H1 (cell line): ENCODE results near the gene TNS3. TPM values are rescaled to one million over a fixed set of nuclear protein-coding genes. Genes with fewer than 3 reads are reported as not detected.

Source experiments
- CTCF ChIA-PET: fragments of 300-600 bp; sonication (Branson Sonifier 250); formaldehyde crosslinking; loops from one replicate; lab custom pipeline; 2021; ENCODE audit not compliant: partially characterized antibody; lab: Charles Lee
- POLR2A ChIA-PET: fragments of 300-600 bp; sonication (Branson Sonifier 250); formaldehyde crosslinking; loops from one replicate; lab custom pipeline; 2021; ENCODE audit warnings: inconsistent platforms; ENCODE audit not compliant: partially characterized antibody; lab: Charles Lee
- DNase-seq, 2 experiments: peaks; one replicate each; pipeline versions ENCODE4 v3.0.0 to v3.0.0-alpha.2; 2010 to 2022; ENCODE audit warnings: low spot score in 2 of 2, low read depth in 1 of 2, mixed read lengths in 1 of 2
- FAIRE-seq: peaks from 2 replicates; lab custom pipeline; 2011; peaks lifted over from hg19 to GRCh38; lab: Jason Lieb, UNC
- H2AFZ ChIP-seq: 2 replicates; pipeline ENCODE4 v1.8.1; 2012; ENCODE audit warnings: low read length, inconsistent platforms
- H2AK5ac ChIP-seq: 2 replicates; pipeline ENCODE4 v1.6.1; 2013; ENCODE audit warnings: low read depth, low read length
- H2BK120ac ChIP-seq: replicated peaks from 2 replicates; pipeline ENCODE3; 2013; ENCODE audit warnings: low read depth, low read length, inconsistent platforms
- H2BK12ac ChIP-seq: 2 replicates; pipeline ENCODE4 v1.6.1; 2013; ENCODE audit warnings: low read depth, low read length
- H2BK15ac ChIP-seq: 2 replicates; pipeline ENCODE4 v1.6.1; 2013; ENCODE audit warnings: low read length
- H2BK20ac ChIP-seq: 2 replicates; pipeline ENCODE4 v1.6.1; 2013; ENCODE audit warnings: low read length
- H2BK5ac ChIP-seq: 2 replicates; pipeline ENCODE4 v1.6.1; 2013; ENCODE audit warnings: low read depth, low read length
- H3K14ac ChIP-seq: 2 replicates; pipeline ENCODE4 v1.6.1; 2013; ENCODE audit warnings: inconsistent platforms; ENCODE audit not compliant: insufficient read length
- H3K18ac ChIP-seq: 2 replicates; pipeline ENCODE4 v1.6.1; 2013; ENCODE audit warnings: low read length; ENCODE audit errors: extremely low read depth
- H3K23ac ChIP-seq: 2 replicates; pipeline ENCODE4 v1.6.1; 2013; ENCODE audit warnings: inconsistent platforms; ENCODE audit not compliant: insufficient read length
- H3K23me2 ChIP-seq: 2 replicates; pipeline ENCODE4 v1.6.1; 2013; ENCODE audit warnings: low read depth, low read length
- H3K27ac ChIP-seq: 2 replicates; pipeline ENCODE4 v1.6.1; 2011; ENCODE audit warnings: low read depth, low read length, inconsistent platforms
- H3K27me3 ChIP-seq, 4 experiments: replicated peaks in 1 of 4; 1 replicate in 1 of 4; 2 replicates in 3 of 4; pipeline versions ENCODE4 v1.6.1 to v1.8.1; 2011 to 2013; ENCODE audit warnings: low read length in 3 of 4, mild to moderate bottlenecking in 3 of 4, inconsistent platforms in 2 of 4, mixed read lengths in 2 of 4, moderate library complexity in 1 of 4; ENCODE audit not compliant: control insufficient read depth in 3 of 4, insufficient read depth in 3 of 4; ENCODE audit errors: extremely low read depth in 1 of 4
- H3K36me3 ChIP-seq, 4 experiments: 2 replicates each; pipeline versions ENCODE4 v1.6.1 to v1.8.1; 2011 to 2013; ENCODE audit warnings: mild to moderate bottlenecking in 4 of 4, low read length in 3 of 4, moderate library complexity in 2 of 4, control low read depth in 1 of 4, inconsistent platforms in 1 of 4; ENCODE audit not compliant: insufficient read depth in 4 of 4, control insufficient read depth in 2 of 4
- H3K4ac ChIP-seq: replicated peaks from 2 replicates; pipeline ENCODE3; 2013; ENCODE audit warnings: low read length, low read depth, mixed read lengths, inconsistent platforms; ENCODE audit not compliant: insufficient read length
- H3K4me1 ChIP-seq, 4 experiments: replicated peaks in 1 of 4; 1 replicate in 1 of 4; 2 replicates in 3 of 4; pipeline versions ENCODE4 v1.6.1 to v1.8.1; 2011 to 2013; ENCODE audit warnings: low read length in 3 of 4, inconsistent platforms in 2 of 4, mixed read lengths in 1 of 4; ENCODE audit not compliant: insufficient read depth in 4 of 4, control insufficient read depth in 3 of 4
- H3K4me2 ChIP-seq, 2 experiments: 2 replicates each; pipeline versions ENCODE4 v1.6.1 to v1.8.1; 2011 to 2013; ENCODE audit warnings: low read depth in 2 of 2, low read length in 2 of 2, control low read depth in 1 of 2, inconsistent platforms in 1 of 2, mild to moderate bottlenecking in 1 of 2; ENCODE audit not compliant: insufficient read depth in 1 of 2
- H3K4me3 ChIP-seq, 4 experiments: fragments of 200-600, 300-600 bp in 1 of 4; sonication (generic), shearing (Covaris generic), sonication (Bioruptor Twin) in 1 of 4; 2 replicates each; pipeline versions ENCODE4 v1.5.1 to v1.8.1; 2011 to 2016; ENCODE audit warnings: low read length in 4 of 4, low read depth in 3 of 4, control low read depth in 2 of 4, inconsistent platforms in 2 of 4, mild to moderate bottlenecking in 2 of 4, mixed read lengths in 1 of 4, moderate library complexity in 1 of 4; ENCODE audit not compliant: insufficient read depth in 2 of 4; ENCODE audit errors: extremely low read depth in 1 of 4
- H3K56ac ChIP-seq: replicated peaks from 2 replicates; pipeline ENCODE3; 2013; ENCODE audit warnings: low read depth, mild to moderate bottlenecking, mixed read lengths, low read length, inconsistent platforms; ENCODE audit not compliant: insufficient read length
- H3K79me1 ChIP-seq: 2 replicates; pipeline ENCODE4 v1.6.1; 2013; ENCODE audit warnings: low read depth, low read length, control low read depth
- H3K79me2 ChIP-seq, 2 experiments: 2 replicates each; pipeline versions ENCODE4 v1.6.1 to v1.8.1; 2012 to 2013; ENCODE audit warnings: low read length in 2 of 2, mild to moderate bottlenecking in 2 of 2, inconsistent platforms in 1 of 2; ENCODE audit not compliant: insufficient read depth in 2 of 2, control insufficient read depth in 1 of 2
- H3K9ac ChIP-seq, 4 experiments: replicated peaks in 1 of 4; 1 replicate in 1 of 4; 2 replicates in 3 of 4; pipeline versions ENCODE4 v1.6.1 to v1.8.1; 2011 to 2013; ENCODE audit warnings: low read depth in 3 of 4, low read length in 3 of 4, control low read depth in 2 of 4, mild to moderate bottlenecking in 2 of 4, moderate library complexity in 2 of 4, inconsistent platforms in 1 of 4; ENCODE audit errors: extremely low read depth in 1 of 4
- H3K9me3 ChIP-seq, 2 experiments: 2 replicates each; pipeline versions ENCODE4 v1.6.1 to v1.8.1; 2012 to 2013; ENCODE audit warnings: mild to moderate bottlenecking in 2 of 2, moderate library complexity in 2 of 2, control low read depth in 1 of 2, inconsistent platforms in 1 of 2, low read depth in 1 of 2, low read length in 1 of 2, mixed read lengths in 1 of 2; ENCODE audit not compliant: insufficient read depth in 2 of 2
- H4K20me1 ChIP-seq, 2 experiments: replicated peaks in 1 of 2; 2 replicates each; pipeline versions ENCODE3 to v1.8.1; 2011 to 2013; ENCODE audit warnings: inconsistent platforms in 2 of 2, low read length in 2 of 2, mild to moderate bottlenecking in 1 of 2; ENCODE audit not compliant: insufficient read depth in 2 of 2, control insufficient read depth in 1 of 2
- H4K5ac ChIP-seq: 2 replicates; pipeline ENCODE4 v1.6.1; 2013; ENCODE audit warnings: low read length, low read depth, mixed read lengths, inconsistent platforms; ENCODE audit not compliant: insufficient read length
- H4K8ac ChIP-seq: 2 replicates; pipeline ENCODE4 v1.8.0; 2013; ENCODE audit warnings: mild to moderate bottlenecking, moderate library complexity, low read length, inconsistent platforms; ENCODE audit not compliant: insufficient read depth; ENCODE audit errors: extremely low read depth
- H4K91ac ChIP-seq: replicated peaks from 2 replicates; pipeline ENCODE3; 2013; ENCODE audit warnings: low read length, mixed read lengths, inconsistent platforms; ENCODE audit not compliant: insufficient read length
- GABPA ChIP-seq: IDR thresholded peaks from 2 replicates; pipeline ENCODE4 v1.6.1; 2011; ENCODE audit warnings: mild to moderate bottlenecking, low read length, moderate library complexity, borderline replicate concordance; ENCODE audit not compliant: insufficient read depth
- POU5F1 ChIP-seq: IDR thresholded peaks from 2 replicates; pipeline ENCODE4 v1.6.1; 2011; ENCODE audit warnings: low read depth, mild to moderate bottlenecking, low read length, moderate library complexity
- RNF2 ChIP-seq: fragments of 200-900, 300-1000 bp; sonication (generic); IDR thresholded peaks from 2 replicates; pipeline ENCODE4 v1.7.1; 2016; ENCODE audit warnings: borderline replicate concordance, low read depth, mild to moderate bottlenecking, antibody characterized with exemption, low read length; ENCODE audit not compliant: poor library complexity, severe bottlenecking; ENCODE audit errors: missing control alignments
- SP2 ChIP-seq: IDR thresholded peaks from 2 replicates; pipeline ENCODE4 v1.6.1; 2012; ENCODE audit warnings: mild to moderate bottlenecking, low read length, inconsistent platforms
- TAF7 ChIP-seq: optimal IDR thresholded peaks from 2 replicates; pipeline ENCODE3; 2011; ENCODE audit warnings: low read depth, mild to moderate bottlenecking, inconsistent platforms, low read length, moderate library complexity, borderline replicate concordance
- TCF12 ChIP-seq: IDR thresholded peaks from 2 replicates; pipeline ENCODE4 v1.6.1; 2011; ENCODE audit warnings: low read depth, mild to moderate bottlenecking, low read length
- WGBS, 2 experiments: shearing (Covaris generic) in 1 of 2; methylation state at CpG; one replicate each; pipeline versions ENCODE4 v1.1.6 to v1.1.7; 2013 to 2015; ENCODE audit warnings: low lambda C conversion rate in 2 of 2, mixed read lengths in 2 of 2, inconsistent platforms in 1 of 2, low coverage in 1 of 2, missing lambda C conversion rate in 1 of 2; ENCODE audit not compliant: insufficient replicate concordance in 2 of 2, insufficient coverage in 1 of 2, insufficient read length in 1 of 2; ENCODE audit errors: extremely low coverage in 1 of 2, missing lambda C conversion rate in 1 of 2; 5-methylcytosine and 5-hydroxymethylcytosine counted together
- polyA plus RNA-seq, 7 experiments: library from polyadenylated mRNA; depleted of rRNA in 3 of 7; stranded (reverse) in 5 of 7; unstranded in 2 of 7; fragments of >200 nt in 5 of 7; fragments of 200-250 nt in 2 of 7; gene quantifications; 1 replicate in 5 of 7; 2 replicates in 1 of 7; 4 replicates in 1 of 7; pipeline versions ENCODE4 v1.2.1 to v1.2.3, GENCODE V29; 2011 to 2013; ENCODE audit warnings: missing spikeins in 2 of 7, mixed read lengths in 2 of 7
- total RNA-seq: library from RNA; stranded (reverse); fragmentation: NEBNext Ultra II Directional; extraction: Animal tissue kit (Norgen Biotek cat#: 25700); gene quantifications from 2 replicates; pipeline ENCODE4 v1.2.1, GENCODE V29; 2021

TNS3 gene
- total and polyA plus RNA-seq, 2 of the 8 experiments (the other 6 are each of a cell fraction or from before 2014, with no cell fraction given): 11.9 to 24.2 TPM

- H3K4me3 ChIP-seq: no peak overlapping the region
- no peak overlapping the region for H4K8ac ChIP-seq
- H3K18ac ChIP-seq: no peak overlapping the region
- H3K36me3 ChIP-seq: no peaks in the 10 kb centered on the region
- POLR2A ChIA-PET: no interaction called here
- no peak overlapping the region for H2BK120ac ChIP-seq
- no peak overlapping the region for H2BK20ac ChIP-seq
- CTCF ChIA-PET: interaction anchor here (0.6 kb wide), 1 partner anchor 1378 kb away, joined by 3 read pairs; no protein-coding TSS in a partner anchor
- TF ChIP-seq RNF2: no peak
- TF ChIP-seq POU5F1: no peak
- no peak for TF ChIP-seq SP2
- no peak for TF ChIP-seq TAF7
- no peak for TF ChIP-seq GABPA
- TF ChIP-seq TCF12: no peak
- H3K9me3 ChIP-seq: no peaks in the 10 kb centered on the region
- WGBS, 2 experiments: 94% methylated on average over 10 of the region's 10 CpGs; no CpG with 5 or more reads in 1 of the 2 experiments
- no peaks in the 10 kb centered on the region for H3K79me1 ChIP-seq
- no peak overlapping the region for H2AFZ ChIP-seq
- H2BK12ac ChIP-seq: no peak overlapping the region
- no peak for FAIRE-seq
- H3K4me2 ChIP-seq: no peak overlapping the region
- no peak overlapping the region for H3K4ac ChIP-seq
- DNase-seq: no peak
- no peak overlapping the region for H2BK15ac ChIP-seq
- no peak overlapping the region for H3K14ac ChIP-seq
- no peak overlapping the region for H4K5ac ChIP-seq
- no peak overlapping the region for H3K9ac ChIP-seq
- no peaks in the 10 kb centered on the region for H3K23me2 ChIP-seq
- no peak overlapping the region for H3K23ac ChIP-seq
- H4K91ac ChIP-seq: no peak overlapping the region
- no peaks in the 10 kb centered on the region for H3K27me3 ChIP-seq
- H2BK5ac ChIP-seq: no peak overlapping the region
- no peak overlapping the region for H2AK5ac ChIP-seq
- no peak overlapping the region for H3K56ac ChIP-seq
- H4K20me1 ChIP-seq: no peaks in the 10 kb centered on the region
- no peaks in the 10 kb centered on the region for H3K79me2 ChIP-seq
- H3K4me1 ChIP-seq: no peaks in the 10 kb centered on the region
- H3K27ac ChIP-seq: no peak overlapping the region
These were observed 340.5 kb downstream of the TNS3 start for GRCh38 chr7:47241112-47242065.
